Bronchial epithelial cell (primary cell): ENCODE data around the gene CRB1. TPM values are rescaled to one million over a fixed set of nuclear protein-coding genes. Genes with fewer than 3 reads are reported as not detected.
A peak's percentile ranks its signal among the peaks of the same experiment; 100 is the strongest.

Source experiments
- DNase-seq: peaks from one replicate; pipeline ENCODE4 v3.0.0-alpha.2; 2010; ENCODE audit warnings: low read depth
- FAIRE-seq: peaks from 2 replicates; lab custom pipeline; 2011; peaks lifted over from hg19 to GRCh38; lab: Jason Lieb, UNC
- H3K27me3 ChIP-seq: 2 replicates; pipeline ENCODE4 v1.5.1; 2011; ENCODE audit warnings: low read length; ENCODE audit not compliant: control insufficient read depth, insufficient read depth
- H3K36me3 ChIP-seq: 2 replicates; pipeline ENCODE4 v1.5.1; 2011; ENCODE audit warnings: low read length; ENCODE audit not compliant: control insufficient read depth, insufficient read depth
- H3K4me3 ChIP-seq: 2 replicates; pipeline ENCODE4 v1.5.1; 2011; ENCODE audit warnings: mild to moderate bottlenecking, low read depth, low read length, control low read depth
- total RNA-seq: library from RNA; depleted of rRNA; stranded (reverse); fragments of >200 nt; gene quantifications from 2 replicates; pipeline ENCODE4 v1.2.1, GENCODE V29; 2014
- TF ChIP-seq, protein P1 (sequence below): IDR thresholded peaks from 2 replicates; pipeline ENCODE4 v1.5.1; 2011; ENCODE audit warnings: mild to moderate bottlenecking, moderate library complexity, low read length, control low read depth, inconsistent platforms; ENCODE audit not compliant: insufficient read depth, severe bottlenecking

The CRB1 gene
- total RNA-seq, 1 donor from 2014 or later: under 0.01 TPM

- DNase-seq (no peak), FAIRE-seq (no peak)
- TF ChIP-seq, protein P1, sequence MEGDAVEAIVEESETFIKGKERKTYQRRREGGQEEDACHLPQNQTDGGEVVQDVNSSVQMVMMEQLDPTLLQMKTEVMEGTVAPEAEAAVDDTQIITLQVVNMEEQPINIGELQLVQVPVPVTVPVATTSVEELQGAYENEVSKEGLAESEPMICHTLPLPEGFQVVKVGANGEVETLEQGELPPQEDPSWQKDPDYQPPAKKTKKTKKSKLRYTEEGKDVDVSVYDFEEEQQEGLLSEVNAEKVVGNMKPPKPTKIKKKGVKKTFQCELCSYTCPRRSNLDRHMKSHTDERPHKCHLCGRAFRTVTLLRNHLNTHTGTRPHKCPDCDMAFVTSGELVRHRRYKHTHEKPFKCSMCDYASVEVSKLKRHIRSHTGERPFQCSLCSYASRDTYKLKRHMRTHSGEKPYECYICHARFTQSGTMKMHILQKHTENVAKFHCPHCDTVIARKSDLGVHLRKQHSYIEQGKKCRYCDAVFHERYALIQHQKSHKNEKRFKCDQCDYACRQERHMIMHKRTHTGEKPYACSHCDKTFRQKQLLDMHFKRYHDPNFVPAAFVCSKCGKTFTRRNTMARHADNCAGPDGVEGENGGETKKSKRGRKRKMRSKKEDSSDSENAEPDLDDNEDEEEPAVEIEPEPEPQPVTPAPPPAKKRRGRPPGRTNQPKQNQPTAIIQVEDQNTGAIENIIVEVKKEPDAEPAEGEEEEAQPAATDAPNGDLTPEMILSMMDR: no peak
- Histone ChIP-seq H3K27me3 (no peaks in the 10 kb centered on the region), H3K4me3 (no peak overlapping the region), H3K36me3 (no peaks in the 10 kb centered on the region)
Observed at GRCh38 chr1:197415221-197415620, 147.2 kb downstream of the CRB1 start.

GRCh38 chr1:197418693-197419092, 150.6 kb downstream of the CRB1 start:
- TF ChIP-seq, protein P1: no peak
- no peaks in the 10 kb centered on the region for H3K36me3 ChIP-seq
- DNase-seq: no peak
- H3K27me3 ChIP-seq: no peaks in the 10 kb centered on the region
- H3K4me3 ChIP-seq: no peak overlapping the region
- FAIRE-seq: no peak

DNA sequence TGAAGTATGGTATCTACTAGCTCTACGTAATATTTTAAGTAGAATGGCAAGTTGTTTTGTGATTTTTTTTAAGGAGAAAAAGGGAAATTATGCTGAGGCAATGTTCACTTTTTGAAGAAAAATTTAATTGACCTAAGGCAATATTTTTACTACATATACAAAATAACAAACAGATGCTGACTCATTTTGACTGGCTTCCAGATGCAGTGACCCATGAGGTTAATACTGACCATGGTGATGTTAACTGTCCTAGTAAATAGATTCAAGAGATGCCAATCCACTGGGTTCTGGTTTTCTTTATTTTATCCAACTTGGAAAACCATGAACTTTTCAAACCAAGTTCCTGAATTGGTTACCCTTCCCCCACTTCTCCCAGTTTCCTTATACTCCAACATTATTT, 154.9 kb downstream of the CRB1 start:
- FAIRE-seq: no peak

DNA sequence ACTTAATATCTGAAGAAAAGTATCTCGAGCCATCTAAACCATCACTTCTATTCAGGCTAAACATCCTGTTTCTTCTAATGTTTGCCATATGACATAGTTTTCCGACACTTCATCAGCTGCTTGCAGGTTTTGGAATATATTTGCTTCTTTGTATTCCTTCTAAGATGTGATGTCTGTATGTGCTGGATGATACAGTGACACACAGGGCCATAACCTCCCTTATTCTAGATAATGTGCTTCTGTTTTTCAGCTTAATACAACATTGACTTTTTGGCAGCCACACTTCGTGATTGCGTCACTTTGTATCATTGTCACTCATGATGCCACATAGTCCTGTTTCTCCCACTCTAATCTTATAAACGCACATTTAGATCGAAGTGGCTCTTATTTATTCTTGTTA, 156.3 kb downstream of the CRB1 start:
- TF ChIP-seq, protein P1: no peak
- Histone ChIP-seq H3K4me3 (no peak overlapping the region), H3K36me3 (no peaks in the 10 kb centered on the region), H3K27me3 (no peaks in the 10 kb centered on the region)
- FAIRE-seq (no peak), DNase-seq (no peak)

More for the DNA sequence above, 154.9 kb downstream of the CRB1 start:
- H3K4me3 ChIP-seq: no peak overlapping the region
- H3K27me3 ChIP-seq: no peaks in the 10 kb centered on the region
- H3K36me3 ChIP-seq: no peaks in the 10 kb centered on the region
- DNase-seq: no peak
- TF ChIP-seq, protein P1: no peak

DNA sequence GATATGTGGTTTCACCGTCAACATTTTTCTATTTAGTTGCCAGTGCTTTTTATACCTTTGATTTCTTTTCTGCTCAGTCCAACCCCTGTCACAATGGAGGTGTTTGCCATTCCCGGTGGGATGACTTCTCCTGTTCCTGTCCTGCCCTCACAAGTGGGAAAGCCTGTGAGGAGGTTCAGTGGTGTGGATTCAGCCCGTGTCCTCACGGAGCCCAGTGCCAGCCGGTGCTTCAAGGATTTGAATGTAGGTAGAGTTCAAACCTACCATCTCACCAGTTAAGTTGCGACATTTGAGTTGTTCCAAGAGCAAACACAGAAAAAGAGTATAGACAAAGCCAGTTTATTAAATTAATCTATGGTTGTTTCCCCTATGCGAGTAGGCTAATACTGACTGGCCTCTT, 161.3 kb downstream of the CRB1 start:
- H3K27me3 ChIP-seq: no peaks in the 10 kb centered on the region
- TF ChIP-seq, protein P1: no peak
- no peaks in the 10 kb centered on the region for H3K36me3 ChIP-seq
- DNase-seq: no peak
- H3K4me3 ChIP-seq: no peak overlapping the region
- FAIRE-seq: no peak

- Histone ChIP-seq H3K4me3 (no peak overlapping the region), H3K36me3 (no peaks in the 10 kb centered on the region), H3K27me3 (no peaks in the 10 kb centered on the region)
- TF ChIP-seq, protein P1: no peak
- FAIRE-seq: peak; percentile 43
- no peak for DNase-seq
Observed at GRCh38 chr1:197435224-197435623, 167.2 kb downstream of the CRB1 start.
